Inflammatory macrophage treated with lipopolysaccharide for 4 hours (primary cell): ENCODE measurements around the gene TMPRSS6.

Source experiments
- DNase-seq: peaks from one replicate; pipeline ENCODE4 v3.0.0-alpha.2; 2020

TMPRSS6 gene

DNA sequence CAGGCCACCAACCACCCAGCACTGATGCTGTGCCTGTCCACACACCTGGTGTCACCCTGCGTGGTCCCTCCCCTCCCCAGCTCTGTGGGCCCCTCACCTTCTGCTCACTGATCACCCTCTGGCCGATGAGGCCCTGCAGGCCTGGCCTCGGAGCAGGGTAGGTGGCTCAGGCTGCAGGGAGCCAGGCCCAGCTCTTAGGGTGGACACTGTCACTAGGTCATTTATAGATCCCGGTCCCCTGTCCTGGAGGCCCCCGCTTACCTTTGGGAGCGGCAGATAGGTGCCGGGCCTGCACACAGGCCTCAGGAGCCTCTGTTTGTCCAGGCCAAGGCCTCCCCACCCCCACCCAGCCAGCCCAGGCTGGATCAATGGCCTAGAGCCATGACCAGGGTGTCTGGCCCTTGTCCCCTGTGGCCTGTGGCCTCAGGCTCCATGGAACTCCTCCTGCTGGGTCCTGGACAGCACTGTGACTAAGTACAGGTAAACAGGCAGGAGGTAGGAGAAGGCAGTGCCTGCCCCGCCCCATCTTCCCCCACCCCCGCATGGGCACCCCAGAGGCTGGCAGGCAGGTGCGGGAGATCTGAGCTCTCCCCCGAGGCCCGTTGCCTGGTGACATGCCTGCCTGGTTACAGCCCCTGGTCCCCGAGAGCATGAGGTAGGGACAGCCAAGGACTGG, at the start of gene TMPRSS6:
Gene TMPRSS6, minus strand, starts transcription at position 472 of the 676 bp plus-strand sequence. CDS start 6,296 bp downstream, outside the sequence.
- no peak for DNase-seq

DNA sequence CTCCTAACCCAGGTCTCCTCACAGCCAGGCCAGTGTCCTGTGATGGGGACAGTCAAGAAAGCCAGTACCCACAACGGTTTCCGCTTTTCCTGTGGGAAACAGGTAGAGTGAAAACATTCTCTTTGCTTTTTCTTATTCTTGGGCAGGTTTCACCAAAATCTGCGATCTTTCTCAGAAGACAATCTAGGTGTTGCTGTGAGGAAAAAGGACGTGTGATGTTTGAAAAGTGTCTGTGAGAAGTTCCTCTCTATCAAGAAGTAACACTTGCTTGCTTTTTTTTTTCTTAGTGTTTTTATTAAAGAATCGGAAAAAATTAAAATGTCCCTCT, 49.4 kb upstream of the TMPRSS6 start:
- DNase-seq: no peak

DNA sequence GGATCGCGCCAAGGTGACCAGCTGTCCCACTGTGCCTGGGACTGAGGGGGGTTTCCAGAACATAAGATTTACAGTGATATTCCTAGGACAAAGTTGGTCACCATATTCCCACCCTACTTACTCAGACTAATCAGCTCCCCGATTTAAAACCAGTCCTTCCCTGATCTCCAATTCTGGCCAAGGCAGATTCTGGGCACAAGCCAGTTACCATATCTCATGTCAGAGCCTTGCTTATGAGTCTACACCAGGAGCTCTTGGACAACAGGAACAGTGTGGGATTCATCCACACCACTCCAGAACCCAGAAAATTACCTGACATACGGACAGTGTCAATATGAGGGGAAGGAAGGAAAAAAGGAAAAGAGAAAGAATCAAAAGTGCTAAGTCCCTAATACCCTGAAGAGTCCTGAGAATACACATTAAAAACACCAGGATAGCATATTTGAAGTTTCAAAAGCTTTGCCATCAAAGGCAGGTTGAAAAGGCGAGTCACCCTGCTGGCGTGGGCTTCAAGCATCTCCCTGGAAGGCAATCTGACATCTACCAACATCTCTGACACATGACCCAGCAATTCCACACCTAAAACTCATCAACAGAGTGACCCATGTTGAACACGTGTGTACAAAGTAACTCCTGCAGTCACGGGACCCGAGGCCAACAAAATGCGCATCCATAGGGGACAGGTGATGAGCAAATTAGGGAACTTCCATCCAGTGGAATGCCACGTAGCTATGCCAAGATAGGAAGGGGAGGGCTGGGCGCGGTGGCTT, 48.2 kb upstream of the TMPRSS6 start:
- no peak for DNase-seq

DNA sequence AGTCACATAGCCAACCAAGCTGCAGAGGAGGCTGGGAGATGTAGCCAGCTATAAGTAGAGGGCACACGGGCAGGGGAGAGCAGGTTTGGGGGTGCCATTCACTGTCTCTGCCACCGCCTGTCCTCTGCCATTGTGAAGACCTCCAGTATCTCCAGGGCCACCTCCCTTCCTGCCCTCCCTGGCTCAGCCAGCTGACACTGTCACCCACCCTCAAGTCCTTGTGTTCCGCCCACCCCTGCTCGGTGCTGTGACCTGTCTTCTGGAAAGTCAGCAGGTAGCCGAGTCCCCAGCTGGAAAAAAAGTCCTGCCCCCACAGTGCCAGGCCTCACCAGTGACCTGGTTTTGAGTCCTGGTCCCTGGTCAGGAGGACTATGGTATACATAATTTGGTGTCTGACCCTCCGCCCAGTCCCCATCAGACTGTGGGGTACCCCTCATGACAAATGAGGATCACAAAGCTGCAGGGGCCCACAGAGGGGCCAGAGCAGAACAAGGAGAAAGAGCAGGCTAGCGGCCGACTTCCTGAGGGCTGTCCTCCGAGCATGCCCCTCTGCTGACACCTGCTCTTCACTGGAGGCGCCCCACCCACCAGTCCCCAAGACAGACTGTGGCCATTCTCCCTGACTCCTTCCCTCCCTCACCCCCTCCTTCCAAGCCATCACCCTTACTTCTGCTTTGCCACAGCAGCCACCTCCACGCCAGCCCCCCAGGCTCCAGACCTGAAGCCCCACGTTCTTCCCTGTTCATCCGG, 47.3 kb upstream of the TMPRSS6 start:
- no peak for DNase-seq

DNA sequence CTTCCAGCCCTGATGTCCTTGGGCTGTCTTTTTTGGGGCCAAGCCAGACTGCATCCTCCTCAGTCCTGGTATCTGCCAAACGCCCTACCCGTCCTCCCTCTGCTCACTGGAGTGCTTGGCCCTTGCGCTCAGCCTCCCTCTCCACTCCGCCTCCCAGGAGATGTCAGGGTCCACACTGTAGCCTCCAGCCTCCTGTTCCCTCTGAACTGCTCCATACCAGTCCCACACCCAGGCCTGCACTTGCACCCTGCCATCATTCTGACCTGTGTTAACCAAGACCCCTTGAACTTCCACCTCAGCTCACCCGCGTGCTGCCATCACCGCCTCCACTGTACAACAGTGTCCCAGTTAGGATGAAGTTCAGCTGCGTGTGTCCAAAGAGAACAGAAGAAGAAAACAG, 46.5 kb upstream of the TMPRSS6 start:
- no peak for DNase-seq

DNA sequence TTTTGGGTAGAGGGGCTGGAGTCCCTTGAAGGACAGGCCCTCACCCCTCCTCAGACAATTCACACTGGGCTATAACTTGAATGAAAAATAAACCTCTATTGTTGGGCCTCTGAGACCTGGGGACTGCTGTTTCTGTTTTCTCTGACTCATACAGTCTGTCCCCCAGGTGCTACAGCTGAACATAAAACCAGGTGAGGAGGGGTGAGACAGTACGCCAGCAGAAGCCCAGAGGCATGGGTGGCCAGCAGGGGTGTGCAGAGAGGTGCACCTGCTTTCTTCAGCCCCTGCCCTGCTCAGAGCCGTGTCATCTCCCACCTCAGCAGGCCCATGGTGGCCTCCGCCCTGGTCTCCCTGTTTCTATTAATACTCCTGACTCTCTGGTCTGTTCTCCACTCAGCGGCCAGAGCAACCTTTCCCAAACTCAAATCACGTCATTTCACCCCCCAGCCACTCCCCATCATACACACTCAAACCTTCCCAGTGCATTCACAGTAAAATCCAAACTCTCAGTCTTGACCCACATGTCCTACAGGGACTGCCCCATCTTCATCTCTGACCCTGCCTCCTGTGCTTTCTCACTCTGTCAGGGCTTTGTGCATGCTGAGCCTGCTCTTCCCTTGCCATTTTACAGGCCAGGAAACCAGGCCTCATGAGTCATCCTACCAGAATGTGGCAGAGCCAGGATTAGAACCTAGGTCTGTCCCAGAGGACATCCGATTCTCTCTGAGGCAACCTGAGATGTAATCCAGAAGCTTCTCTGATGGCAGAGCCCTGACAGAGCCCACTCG, 45.6 kb upstream of the TMPRSS6 start:
- DNase-seq: no peak

DNA sequence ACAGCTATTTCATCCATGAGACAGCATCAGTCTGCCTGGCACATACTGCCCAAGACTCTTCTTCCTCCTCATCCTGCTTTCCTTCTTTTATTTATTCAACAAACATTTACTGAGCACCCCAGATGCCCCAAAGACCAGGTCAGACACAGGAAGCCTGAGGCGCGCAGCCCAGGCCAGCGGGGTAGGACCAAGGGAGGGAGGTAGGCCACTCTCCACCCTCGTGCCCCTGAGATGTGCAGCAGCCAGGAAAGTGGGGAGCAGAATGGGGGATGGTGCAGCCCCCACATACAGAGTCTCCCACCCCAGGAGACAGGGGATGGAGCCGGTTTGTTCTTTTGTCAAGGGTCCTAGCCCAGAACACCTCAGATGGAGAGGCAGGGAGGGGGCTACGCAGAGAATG, 44.4 kb upstream of the TMPRSS6 start:
- no peak for DNase-seq

DNA sequence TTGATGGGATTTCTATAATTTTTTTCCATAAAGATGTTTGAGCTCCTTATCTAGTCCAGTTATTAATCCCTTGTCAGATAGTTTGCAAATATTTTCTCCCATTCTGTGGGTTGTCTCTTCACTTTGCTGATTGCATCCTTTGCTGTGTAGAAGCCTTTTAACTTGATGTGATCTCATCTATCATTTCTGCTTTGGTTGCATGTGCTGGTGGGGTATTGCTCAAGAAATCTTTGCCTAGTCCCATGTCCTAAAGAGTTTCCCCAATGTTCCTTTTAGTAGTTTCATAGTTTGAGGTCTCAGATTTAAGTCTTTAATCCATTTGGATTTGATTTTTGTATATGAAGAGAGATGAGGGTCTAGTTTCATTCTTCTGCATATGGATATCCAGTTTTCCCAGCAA, 41.9 kb upstream of the TMPRSS6 start:
- DNase-seq: peak; percentile 63

DNA sequence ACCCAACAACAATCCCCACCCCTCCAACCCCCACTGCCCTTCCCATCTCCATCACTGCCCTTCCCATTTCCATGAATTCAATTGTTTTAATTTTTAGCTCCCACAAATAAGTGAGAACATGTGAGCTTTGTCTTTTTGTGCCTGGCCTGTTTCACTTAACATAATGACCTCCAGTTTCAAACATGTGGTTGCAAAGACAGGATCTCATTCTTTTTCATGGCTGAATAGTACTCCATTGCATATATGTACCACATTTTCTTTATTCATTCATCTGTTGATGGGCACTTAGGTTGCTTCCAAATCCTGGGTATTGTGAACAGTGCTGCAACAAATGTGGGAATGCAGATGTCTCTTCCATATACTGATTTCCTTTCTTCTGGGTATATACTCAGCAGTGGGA, 41.2 kb upstream of the TMPRSS6 start:
- no peak for DNase-seq

DNA sequence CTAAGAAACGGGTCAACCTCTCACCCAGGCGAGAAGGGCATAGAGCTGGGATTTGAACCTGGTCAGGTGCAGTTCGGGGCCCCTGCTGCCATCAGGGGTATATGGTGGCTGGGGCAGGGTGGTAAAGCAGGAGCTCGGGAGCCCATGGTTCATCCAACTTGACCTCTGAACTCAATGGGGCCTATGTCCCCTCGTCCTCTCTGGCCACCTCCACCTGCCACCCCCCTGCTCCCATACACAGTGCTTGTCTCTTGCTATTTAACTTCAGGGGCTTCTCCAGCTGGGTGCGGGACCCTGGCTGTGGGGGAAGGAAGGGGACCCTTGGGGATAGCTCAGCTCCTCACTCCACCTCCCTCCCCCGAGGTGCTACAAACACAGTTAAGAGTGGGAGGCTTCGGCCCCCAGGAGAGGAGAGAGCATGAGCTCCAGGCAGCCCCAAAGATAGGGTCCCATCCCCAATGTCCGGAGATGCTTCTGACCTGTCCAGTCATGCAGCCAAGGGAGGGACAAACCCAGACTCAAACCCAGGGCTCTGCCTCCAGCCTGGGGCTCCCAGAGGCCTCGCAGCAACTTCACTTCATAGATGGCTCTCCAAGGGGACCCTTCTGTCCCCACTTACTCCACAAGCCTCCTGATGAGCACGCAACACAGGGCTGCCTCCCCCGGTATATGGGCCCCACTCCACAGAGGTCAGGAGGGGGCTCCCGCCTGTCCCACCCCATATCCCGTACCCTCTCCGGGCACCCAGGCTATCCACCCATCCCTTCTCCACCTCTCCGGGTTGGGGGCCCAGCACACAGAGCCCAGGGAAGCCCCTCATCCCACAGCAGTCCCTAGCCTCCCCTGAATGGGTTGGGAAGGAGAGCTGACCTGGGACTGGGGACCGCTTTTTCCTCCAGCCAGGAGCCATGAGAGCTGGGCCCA, 39.5 kb upstream of the TMPRSS6 start:
- no peak for DNase-seq

DNA sequence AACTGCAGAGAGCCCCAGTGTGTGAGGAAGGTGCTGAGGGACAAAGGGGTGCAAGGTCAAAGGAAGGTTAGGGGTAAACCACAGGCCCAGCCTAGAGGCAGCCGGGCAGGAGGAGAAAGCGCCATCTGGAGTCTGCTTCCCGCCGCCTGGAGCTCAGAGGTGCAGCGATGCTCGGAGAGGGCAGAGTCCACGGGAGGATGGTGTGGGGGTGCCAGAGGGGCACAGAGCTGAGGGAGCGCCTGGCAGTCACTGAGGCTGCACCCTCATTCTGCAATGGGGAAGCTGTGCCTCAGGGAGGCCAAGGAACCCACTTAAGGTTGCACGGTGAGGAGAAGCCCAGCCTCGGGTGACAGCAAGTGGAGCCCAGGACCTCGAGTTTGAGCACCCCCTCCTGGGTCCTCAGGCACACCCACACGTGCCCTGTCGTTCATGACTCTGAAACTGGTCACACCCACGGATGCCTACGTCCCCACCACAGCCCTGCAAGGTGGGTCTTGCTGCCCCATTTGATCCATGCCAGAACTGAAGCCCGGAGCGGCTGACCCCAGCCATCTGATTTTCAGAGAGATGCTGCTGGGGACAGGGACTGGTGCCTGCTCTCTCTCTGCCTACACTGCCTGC, 38.6 kb upstream of the TMPRSS6 start:
- DNase-seq: no peak

DNA sequence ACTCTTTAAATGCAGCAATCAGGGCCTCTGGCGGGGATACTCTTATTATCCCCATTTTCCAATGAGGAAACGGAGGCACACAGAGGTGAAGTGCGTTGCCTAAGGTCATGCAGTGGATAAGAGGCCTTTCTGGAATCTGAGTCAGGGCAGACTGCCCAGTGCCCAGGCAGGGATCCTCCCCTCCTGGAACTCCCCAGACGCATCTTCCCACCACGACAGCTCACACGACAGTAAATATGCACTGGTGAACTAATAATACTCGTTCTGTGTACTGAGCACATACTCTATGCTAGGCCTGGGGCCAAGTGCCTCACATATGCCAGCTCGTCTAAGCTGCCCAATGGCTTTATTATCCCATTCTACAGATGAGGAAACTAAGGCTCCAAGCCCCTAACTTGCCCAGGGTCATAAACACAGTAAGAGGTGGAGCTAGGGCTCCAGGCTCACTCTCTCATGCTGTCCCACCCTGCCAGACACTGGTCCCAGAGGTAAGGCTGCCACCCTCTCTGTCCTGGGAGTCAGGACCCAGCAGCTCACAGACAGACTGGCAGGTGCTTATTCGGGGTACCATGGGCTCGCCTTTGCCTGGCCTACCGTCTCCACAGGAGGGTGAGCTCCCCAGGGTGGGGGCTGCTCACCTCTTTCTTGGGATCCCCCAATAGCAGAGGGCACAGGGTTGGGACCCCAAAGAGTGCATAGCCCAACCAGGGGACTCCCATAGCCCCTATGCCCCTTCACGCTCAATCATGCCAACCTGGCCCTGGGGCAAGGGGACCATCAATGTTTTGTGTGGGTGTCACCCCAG, 37.9 kb upstream of the TMPRSS6 start:
- no peak for DNase-seq

DNA sequence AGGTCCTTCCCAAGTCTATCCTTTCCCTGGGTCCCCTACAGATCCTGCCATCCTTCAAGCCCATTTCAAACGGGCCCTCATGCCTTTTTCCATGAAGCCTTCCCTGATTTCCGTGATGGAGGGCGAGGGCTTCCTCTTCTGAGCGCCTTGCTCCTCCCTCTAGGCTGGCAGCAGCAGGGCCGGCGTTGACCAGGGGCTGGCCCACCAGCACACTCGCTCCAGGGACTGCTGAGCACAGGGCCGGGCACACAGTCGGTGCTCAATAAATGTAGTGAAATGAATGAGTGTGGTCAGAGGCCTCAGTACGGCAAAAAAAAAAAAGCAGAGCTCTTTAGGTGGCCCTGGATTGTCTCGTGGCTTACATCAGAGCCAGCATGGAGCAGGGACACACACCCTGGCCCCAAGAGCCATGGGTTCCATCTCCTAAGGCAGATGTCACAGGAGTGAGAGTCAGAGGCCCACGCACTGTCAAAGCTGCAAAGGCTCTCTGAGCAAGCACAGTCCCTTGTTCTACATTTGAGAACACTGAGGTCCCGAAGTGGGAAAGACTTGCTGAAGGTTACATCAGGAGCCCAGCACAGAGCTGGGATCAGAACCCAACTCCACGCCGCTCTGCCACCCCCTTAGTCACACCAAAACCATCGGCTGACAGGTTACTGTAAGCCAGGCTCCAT, 37.1 kb upstream of the TMPRSS6 start:
- DNase-seq: no peak

DNA sequence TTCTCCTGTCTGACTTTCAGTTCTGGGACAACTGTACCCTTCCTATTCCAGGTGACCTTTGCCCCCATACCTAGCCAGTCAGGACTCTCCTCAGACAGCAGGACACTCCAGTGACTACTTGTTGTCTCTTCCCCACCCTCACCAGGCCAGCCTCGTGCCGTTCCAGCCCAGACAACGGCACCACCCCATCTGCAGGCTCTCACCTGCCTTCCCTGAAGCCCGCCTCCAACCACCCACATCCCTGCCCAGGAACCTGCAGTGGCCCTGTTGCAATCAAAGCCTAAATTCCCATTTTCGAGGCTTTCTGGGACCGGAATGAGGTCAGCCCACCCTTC, 36.5 kb upstream of the TMPRSS6 start:
- no peak for DNase-seq

DNA sequence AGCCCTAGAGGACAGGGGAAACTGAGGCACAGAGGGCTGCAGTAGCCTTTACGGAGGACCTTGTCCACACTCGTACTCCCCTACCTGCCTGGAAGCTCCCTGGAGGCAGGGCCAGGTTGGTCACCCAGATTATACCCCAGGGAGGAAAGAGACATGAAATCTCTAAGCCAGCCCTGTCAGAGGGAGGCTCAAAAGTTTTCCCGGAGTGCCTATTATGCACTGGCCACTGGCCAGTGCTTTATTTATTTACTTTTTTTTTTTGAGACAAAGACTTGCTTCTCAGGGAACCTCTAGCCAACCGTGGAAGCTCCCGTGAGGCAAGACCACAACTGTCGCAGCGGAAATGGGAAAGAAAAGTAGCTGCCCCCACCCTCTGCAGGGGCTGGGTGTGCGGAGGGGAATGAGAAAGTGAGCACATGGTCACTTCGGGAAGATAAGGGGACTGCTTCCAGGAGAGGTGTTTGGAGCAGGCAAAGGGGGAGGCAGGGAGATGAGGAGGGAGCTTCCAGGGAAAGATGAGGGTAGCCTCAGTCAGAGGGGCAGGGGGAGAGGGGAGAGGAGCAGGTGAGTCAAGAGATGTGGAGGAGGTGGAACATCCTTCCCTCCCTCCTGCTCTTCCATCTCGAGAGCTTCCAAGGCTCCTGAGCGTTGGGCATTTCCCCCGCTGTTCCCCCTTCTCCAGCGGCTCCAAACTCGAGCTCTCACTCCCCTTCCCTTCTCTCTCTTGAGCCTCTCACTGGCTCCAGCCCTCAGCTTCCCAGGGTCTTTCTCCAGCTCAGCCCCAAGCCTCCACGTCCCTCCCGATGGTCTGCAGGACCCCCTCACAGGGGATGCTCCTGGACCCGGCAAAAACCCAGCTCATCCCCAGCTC, 35.9 kb upstream of the TMPRSS6 start:
- DNase-seq: no peak

DNA sequence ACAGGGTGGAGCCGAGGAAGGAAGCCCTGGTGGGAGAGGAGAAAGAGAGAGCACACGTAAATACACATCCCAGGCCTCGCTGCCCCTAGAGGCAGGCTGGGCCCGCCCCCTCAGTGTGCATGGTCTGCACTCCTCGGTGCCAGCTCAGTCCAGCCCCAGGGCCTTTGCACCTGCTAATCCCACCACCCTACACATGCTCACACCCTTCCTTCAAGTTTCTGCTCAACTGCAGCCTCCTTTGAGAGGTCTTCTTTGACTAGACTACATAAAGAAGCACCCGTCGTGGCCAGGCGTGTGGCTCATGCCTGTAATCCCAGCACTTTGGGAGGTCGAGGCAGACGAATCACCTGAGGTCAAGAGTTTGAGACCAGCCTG, 34.7 kb upstream of the TMPRSS6 start:
- no peak for DNase-seq

DNA sequence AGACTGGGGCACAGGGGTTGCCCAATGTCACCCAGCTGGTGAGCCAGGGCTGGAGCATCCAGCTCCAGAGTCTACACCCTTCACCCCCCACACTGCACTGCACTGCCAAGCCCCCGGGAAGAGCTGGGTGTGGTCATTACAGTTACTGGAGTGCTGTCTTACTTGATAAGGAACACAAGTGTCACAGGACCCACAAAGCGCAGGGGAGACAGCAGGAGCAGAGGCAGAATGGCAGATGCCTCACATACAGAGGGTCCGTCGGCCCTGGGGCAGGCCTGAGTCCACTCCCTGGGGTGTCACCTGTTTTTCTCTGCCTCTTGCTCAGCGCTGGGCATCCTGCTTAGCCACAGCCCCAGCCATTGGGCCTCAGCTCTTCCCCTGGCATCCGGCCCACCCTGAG, 32.5 kb upstream of the TMPRSS6 start:
- no peak for DNase-seq

DNA sequence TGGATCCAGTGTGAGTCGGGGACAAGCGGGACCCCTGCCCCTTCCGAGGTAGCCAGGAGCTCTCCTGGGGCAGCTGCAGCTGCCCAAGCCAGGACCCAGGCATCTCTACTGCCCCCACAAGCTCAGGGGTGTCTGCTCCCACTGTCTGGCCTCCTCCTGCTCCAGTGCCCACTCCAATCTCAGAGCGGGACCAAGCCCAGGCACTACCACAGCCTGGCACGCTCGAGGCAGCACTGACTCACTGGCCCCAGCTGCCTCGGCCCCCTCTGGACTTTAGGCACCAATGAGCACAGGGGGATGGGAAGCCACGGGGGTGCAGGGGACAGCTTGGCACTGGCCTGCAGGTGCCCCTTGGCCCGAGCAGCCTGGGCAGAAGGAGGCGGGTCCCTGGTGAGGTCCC, 32.0 kb upstream of the TMPRSS6 start:
- DNase-seq: no peak

DNA sequence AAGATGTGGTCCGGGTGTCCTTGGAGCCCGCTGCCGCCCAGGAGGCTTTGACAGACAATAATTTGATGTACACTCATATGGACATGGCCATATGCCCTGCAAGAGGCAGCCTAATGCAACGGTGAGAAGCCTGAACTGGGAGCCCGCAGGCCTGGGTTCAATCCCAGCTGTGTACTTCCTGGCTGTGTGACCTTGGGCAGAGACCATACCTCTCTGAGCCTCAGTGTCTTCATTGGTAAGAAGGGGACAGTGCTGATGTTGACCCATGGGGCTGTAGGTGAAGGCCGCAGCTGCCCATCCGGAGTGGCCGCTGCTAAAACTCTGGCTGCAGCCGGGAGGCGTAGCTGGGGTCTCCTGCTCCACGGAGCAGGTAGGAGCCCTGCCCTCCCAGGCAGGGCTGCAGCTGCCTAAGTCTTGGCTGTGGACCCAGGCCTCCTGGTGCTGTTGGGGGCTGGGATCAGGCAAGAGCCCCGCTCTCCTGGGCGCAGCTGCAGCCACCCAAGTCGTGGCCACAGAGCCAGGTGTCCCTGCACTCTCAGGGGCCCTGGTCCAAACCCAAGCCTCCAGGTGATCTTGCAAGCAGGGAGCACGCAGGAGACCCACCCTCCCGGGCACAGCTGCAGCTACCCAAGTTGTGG, 31.3 kb upstream of the TMPRSS6 start:
- DNase-seq: no peak
